Measurements from ENCODE around the gene B3GLCT.

The B3GLCT gene

DNA sequence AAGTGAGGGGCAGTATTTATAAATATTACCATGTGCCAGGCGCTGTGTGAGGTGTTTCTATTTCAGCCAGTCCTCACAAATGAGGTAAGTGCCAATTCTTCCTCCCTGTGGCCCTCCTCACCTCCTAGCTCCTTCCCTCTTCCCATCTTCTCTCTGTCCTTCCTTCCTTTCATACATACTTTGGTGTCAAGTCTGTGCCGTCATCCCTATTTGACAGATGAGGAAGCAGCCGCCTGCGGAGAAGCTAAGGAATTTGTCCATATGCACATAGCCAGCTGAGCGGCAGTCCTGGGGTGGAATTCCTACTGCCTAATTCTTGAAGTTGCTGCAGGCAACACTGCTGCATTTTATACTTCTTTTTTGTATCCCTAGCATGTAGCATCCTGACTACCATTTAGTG lies 150.8 kb downstream of the B3GLCT start:
- DNase-seq (ENCODE audit: low read depth in 3 of 3): no peak

DNA sequence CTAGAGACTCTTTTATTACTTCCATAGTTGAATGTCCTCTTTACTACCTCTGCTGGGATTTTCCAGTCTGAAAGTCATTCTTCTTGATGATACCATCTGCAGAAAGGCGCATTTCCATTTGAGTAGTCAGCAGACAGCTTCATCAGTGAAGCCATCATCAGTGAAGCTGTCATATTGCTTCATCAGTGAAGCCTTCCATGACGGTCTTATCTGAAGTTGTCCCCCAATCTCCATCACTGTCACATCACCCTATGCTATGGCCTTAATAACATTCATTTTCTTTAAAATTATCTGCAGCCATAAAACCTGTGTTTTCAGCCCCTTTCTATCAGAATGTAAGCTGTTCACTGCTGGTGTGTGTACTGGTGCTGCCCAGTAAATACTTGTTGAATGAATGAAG lies 151.6 kb downstream of the B3GLCT start:
- DNase-seq (ENCODE audit: low read depth in 3 of 3): no peak

- no peak for DNase-seq (ENCODE audit: low read depth in 3 of 3)
These were observed 152.7 kb downstream of the B3GLCT start for GRCh38 chr13:31352467-31352866.

DNA sequence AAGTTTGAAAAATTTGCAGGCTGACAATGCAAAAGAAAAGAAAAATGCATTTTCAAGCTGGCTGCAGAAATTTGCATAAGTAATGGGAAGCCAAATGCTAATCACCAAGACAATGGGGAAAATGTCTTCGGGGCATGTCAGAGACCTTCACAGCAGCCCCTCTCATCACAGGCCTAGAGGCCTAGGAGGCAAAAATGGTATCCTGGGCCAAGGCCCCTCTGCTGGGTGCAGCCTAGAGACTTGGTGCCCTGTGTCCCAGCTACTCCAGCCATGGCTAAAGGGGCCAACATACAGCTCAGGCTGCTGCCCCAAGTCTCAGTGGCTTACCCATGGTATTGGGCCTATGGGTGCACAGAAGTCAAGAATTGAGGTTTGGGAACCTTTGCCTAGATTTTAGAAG lies 155.2 kb downstream of the B3GLCT start:
- no peak for DNase-seq (ENCODE audit: low read depth in 3 of 3)

GRCh38 chr13:31356991-31357390 lies 157.2 kb downstream of the B3GLCT start:
- no peak for DNase-seq (ENCODE audit: low read depth in 3 of 3)

DNA sequence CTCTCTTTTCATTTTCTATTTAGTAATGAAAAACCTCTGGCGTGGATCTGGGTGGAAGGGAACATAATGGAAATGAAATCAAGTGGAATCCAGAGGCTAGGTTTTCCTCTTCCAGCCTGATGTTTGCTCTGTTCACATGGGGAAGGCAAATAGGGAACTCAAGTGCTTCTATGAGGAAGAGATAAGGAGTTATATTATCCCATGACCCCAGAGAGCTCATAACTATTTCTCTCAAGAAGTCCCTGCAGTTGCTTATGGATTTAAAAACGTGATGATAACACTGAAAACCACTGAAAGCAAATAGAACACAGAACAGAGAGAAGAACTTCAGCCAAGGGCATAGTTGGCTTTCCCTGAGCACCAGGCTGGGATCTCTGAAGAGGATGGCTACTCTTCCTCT lies 157.8 kb downstream of the B3GLCT start:
- no peak for DNase-seq (ENCODE audit: low read depth in 3 of 3)

DNA sequence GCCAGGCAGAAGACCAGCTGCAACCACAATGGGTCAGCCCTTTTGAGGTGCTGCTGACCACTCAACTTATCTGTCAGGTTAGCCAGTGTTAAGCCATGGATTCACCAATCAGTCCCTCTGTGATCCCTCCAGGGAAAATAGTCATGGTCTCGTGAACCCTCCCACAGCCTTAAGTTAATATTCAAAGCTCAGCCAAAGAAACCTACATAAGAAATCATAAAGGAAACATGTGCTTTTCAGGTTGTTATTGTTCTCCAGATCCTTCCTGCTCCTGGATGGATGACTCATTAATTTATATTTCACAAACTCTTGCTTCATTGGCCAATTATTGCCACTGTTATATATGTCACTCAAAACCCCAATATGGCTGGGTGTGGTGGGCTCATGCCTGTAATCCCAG lies 161.9 kb downstream of the B3GLCT start:
- DNase-seq (ENCODE audit: low read depth in 3 of 3): no peak

GRCh38 chr13:31365630-31366029 lies 165.9 kb downstream of the B3GLCT start:
- DNase-seq (ENCODE audit: low read depth in 3 of 3): no peak

- no peak for DNase-seq (ENCODE audit: low read depth in 3 of 3)
These were observed 167.6 kb downstream of the B3GLCT start for GRCh38 chr13:31367410-31367809.

DNA sequence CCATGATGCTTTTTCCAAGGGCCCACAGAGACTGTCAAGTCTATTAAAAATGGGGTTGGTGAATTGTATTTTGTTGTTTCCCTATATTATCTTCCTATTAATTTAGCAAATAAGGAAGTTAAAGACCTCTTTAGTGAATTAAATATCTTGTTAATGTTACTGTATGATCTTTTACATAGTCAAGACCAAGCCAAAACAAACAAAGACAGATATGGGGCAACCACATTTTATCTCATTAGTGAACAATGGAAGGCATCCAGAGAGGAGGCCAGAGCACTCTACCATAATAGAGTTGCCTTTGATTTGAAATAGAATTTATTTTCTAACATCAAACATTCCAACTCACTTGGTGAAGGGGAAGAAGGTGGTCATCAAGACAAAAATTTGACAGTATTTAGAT lies 169.4 kb downstream of the B3GLCT start:
- no peak for DNase-seq (ENCODE audit: low read depth in 3 of 3)

DNA sequence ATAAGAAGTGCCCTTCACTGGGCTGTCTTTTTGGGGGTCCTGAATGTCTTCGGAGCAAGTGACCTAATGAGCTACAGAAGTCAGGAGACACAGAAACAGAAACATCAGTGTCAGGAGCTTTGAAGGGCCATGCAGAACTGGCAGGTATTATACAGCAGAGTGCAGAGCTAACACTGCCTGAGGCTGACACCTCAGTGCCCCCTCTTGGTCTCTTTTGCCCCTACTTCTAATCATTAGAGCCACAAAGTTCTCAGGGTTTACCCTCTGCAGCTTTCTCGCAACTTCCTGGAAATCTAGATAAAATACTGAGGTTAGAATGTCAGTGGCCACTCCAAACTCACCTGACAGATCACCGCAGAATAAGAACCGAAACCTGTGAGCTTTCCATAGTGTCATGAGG lies 172.7 kb downstream of the B3GLCT start:
- DNase-seq (ENCODE audit: low read depth in 3 of 3): no peak

- no peak for DNase-seq (ENCODE audit: low read depth in 3 of 3)
These were observed 174.9 kb downstream of the B3GLCT start for GRCh38 chr13:31374682-31375081.

DNA sequence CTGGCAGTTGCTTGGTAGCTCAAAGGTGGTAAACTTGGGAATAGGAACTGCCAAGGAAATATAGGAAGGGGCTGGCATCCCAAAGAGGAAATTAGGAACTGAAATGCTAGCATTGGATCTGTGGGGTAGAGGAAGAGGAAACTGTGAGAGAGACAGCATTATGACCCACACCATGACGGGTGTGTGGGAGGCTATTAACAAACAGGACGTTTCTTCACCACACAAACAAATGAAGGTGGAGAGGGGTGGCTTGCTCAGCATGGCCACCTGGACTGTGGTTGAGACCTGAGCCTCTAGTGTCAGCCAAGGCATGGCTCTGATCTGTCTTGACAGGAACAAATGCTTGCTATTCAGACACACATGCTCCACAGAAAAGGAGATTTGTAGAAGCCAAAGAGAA lies 178.2 kb downstream of the B3GLCT start:
- no peak for DNase-seq (ENCODE audit: low read depth in 3 of 3)

- DNase-seq (ENCODE audit: low read depth in 3 of 3): no peak
These were observed 180.9 kb downstream of the B3GLCT start for GRCh38 chr13:31380715-31381114.

All from stimulated activated CD4-positive, alpha-beta T cell treated with anti-CD3 and anti-CD28 coated beads, TNF-alpha, amount 100 ng/mL, for 48 hours (primary cell).